ENCODE results near the gene MCTP2.

Gene MCTP2

DNA sequence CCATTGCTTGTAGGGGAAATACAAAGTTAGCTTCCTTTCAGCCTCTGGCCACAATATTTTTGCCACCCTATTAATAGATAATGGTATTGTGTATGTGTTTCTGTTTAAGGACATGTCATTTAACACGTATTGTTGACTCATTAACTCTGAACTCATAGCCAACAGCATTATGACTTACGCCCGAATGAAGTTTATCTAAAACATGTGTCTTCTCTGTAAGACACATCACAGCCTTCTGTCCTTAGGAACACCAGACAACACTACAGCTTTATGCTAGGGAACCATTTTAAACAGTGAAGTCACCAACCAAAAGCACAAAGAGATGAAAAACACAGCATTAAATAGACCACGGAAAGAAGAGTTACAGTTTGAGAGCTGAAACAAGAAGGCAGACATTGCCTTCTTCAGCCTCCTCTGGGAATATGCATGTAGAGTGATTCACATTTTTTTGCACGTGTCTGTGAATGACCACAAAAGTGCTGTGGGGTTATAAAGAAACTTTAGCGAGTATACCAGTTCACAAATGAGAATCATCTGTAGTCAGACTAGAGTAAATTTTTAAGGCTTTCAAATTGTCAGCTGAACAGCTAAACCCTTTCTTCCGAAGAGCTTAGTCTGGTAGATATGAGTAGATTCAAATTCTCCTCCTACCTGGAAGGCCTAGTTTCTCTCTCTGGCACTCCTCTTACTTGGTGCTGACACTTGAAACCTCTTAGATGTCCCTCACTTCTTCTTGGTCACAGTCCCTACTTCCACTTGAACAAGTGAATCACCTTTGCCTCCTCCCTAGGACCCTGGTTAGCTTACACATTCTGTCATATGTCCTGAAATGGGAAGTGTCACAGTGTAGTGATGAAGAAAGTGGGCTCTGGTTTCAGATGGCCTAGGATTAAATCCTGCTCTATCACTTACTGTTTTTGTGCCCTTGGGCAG is 32.2 kb downstream of the MCTP2 start:
- DNase-seq: no peak

DNA sequence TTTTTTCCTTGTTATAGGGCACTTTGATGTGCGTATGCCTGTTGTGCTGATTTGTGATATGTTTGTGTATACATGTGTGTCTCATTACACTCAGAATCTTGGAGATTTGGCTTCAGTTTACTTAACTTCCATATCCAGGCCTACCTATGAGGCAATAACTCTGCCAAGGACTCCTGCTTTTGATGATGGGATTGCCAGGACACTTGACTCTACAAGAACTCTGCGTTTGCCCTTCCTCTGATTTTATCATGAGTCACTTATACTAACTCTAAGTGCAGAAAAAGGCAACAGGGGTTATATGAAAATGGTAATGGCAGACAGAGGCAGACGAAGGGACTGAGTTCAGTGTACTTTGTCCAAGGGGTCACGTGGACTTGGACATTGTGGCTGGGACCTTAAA is 33.6 kb downstream of the MCTP2 start:
- no peak for DNase-seq

DNA sequence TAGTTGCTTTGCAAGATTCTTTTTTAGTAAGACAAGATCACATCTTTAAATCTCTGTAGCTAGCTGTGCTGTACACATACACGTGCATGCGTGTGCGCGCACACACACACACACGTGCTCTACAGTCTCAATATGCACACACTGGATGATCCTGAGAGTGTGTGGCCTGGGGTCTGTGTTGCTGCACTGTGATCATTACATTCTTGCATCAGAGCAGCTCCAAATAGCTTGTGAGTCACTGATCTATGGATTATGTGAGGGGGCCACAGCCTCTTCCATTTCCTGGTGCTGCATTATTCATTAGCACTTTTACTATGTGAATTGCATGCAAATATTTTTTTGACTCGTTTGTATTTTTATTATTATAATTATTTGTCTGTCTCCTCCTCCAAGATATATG is 34.6 kb downstream of the MCTP2 start:
- no peak for DNase-seq

DNA sequence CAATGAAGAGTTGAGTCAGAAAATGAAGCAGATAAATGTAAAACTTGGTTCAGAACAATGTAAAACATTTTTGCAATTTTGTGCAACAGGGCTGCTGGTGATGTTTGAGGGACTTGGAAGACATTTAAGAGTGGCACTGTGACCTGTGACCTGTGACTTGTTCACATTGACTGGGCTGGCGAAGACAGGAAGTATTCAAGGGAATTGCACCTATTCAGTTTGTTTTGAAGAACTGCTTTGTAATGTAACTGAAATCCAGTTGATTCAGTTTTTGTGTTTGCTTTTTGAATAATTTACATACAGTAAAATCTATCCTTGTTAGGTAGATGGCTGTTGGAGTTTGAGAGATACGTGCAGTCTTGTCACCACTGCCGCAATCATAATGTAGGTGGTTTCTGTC is 35.4 kb downstream of the MCTP2 start:
- no peak for DNase-seq

DNA sequence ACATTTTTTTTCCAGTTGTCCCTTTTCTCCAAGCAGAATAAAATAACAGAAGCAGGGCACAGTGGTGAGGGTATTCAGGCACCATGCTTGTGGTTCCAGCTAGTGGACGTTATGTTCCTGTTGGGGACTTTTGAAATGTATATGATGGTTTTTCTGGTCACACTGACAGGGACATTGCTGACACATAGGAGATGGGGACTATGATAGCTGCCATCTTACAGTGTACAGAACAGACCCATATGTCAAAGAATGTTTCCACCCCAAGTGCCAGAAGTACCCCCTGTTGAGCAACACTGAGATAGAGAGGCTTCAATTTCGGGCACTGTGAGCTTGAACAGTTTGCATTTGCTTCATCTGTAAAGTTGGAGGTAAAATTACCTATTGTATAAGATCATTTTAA is 38.6 kb downstream of the MCTP2 start:
- DNase-seq: no peak

DNA sequence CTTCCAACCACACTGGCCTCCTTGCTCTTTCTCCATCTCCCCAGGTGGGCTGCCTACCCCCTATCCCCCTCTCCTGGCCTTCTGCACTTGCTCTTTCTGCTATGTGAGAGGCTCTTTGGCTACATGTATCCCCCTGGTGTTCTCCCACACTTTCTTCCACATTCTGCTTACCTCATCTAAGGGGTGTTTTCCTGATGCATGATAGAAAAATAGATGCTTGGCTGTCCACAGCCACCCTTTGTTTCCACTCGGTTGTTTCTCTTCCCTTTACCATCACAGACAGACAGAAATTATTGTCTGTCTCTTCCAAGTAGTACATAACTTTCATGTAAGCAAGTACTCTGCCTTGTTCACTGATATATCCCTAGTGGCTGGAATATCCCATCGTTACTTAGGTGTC is 39.2 kb downstream of the MCTP2 start:
- no peak for DNase-seq

DNA sequence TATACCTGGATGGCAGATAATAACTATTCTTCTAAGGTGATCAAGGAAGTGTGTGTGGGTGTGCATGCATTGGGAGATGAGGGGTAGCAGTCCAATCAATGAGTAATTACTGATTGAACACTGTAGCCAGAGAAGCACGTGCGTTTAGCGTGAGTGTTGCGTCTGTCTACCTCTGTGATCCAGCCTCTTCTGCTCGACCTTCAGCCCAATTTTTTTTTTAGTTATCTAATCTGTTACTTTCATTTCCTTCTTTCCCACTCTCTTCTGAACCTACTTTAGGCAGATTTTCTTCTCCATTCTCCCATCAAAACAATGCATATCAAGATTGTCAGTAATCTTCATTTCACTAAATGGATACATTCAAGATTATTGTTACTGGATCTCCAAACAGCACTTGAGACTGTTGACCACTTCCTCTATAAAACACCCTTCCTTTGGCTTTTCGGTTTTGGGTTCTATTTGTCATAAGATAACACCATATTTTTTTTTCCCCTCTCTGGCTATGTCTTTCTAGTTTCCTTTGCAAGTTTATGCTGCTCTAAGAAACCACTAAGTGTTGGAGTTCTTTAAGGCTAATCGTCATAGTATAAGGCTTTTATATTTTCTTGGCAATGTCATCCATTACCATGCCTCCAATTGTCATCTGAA is 41.0 kb downstream of the MCTP2 start:
- DNase-seq: peak; percentile 55

DNA sequence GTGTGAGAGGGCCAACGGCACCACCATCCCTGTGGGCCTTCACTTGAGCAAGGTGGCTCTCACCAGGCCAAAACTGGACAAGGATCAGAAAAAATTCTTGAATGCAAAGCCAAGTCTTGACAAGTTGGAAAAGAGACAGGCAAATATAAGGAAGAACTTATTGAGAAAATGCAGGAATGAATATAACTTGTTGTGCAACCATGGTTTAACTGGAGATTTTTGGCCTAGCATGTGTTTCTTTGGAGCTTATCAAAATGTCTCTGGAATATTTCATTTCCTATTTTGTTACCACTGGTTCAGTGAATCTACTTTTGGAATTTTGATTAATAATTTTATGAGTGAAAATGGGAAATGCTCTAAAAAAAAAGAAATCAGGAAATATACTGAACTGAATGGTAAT is 42.5 kb downstream of the MCTP2 start:
- no peak for DNase-seq

DNA sequence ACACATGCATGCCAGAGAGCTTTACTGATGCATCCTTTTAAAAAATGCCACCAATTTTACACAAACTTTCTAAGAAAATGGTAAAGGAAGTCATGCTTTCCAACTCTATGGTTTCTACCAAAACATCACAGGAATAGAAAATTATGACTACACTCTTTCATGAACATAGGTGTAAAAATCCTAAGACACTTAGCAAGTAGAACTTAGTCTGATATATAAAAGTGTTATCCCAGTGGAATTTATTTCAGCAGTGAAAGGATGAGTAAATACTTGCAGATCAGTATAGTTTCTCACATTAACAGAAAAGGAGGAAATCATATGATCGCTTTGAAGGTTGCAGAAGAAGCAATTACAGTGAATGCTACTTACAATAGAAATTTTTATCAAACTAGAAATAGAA is 43.4 kb downstream of the MCTP2 start:
- no peak for DNase-seq

DNA sequence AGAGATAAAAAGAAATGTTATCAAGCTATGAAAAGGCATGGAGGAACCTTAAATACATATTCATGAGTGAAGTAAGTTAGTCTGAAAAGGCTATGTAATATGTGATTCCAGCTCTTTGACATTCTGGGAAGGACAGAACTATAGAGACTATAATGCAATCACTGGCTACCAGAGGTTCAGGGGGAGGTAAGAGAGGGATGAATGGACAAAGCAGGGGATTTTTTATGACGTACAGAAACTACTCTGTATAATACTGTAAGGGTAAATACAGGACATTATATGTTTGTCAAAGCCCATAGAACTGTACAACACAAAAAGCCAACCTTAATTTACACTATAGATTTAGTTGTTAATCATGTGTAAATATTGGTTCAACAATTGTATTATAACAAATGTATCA is 46.1 kb downstream of the MCTP2 start:
- no peak for DNase-seq

DNA sequence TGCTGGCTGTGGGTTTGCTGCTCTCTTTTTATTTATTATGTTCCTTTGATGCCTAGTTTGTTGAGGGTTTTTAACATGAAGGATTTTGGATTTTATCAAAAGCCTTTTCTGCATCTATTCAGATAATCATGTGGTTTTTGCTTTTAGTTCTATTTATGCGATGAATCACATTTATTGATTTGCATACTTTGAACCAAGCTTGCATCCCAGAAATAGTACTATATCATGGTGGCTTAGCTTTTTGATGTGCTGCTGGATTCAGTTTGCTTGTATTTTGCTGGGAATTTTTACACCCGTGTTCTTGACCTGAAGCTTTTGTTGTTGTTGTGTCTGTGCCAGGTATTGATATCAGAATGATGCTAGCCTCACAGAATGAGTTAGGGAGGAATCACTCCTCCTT is 48.4 kb downstream of the MCTP2 start:
- no peak for DNase-seq

DNA sequence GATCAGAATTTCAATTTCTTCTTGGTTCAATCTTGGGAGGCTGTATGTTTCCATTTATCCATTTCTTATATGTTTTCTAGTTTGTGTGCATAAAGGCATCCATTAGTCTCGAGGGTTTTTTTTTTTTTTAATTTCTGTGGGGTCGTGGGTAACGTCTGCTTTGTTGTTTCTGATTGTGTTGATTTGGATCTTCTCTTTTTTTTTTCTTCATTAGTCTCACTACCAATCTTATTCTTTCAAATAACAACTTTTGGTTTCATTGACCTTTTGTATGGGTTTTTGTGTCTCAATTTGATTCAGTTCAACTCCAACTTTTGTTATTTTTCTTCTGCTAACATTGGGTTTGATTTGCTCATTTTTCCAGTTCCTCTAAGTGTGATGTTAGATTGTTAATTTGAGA is 48.9 kb downstream of the MCTP2 start:
- DNase-seq: no peak

DNA sequence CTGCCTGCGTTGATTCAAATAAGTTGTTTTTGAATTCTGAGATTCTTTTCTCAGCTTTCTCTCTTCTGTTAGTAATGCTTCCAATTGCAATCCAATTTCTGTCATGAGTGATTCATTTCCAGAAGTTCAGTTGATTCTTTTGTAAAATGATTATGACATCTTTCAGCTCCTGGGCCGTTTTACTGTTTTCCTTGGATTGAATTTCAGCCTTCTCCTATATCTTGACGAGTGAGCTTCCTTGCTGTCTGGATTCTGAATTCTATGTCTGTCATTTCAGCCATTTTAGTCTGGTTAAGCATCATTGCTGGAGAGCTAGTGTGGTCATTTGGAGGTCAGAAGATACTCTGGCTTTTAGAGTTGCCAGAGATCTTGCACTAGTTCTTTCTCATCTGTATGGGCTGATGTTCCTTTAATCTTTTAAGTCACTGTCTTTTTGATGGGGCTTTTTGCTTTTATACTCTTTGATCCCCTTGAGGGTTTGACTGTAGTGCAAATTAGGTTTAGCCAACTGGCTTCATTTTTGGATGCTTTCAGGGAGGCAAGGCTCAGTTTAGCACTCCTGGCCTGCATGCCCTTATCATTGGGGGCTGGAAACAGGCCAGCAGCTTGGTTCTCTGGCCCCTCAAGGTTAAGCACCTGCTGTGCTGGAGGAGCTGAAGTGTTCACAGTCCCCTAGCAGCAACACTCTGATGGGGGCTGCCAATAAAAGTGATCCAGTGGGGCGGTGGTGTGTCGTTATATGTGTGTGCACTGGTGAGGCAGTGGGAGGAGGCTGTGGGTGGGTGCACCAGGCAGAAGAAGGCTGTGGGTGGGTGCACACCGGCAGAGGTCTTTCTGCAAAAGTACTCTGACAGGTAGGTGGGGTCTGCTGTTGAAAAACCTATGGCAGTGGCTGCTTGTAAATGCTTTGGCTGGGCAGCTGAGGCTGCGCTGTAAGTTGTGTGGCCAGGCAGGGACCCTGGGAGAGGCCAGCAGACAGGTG is 51.2 kb downstream of the MCTP2 start:
- DNase-seq: no peak

DNA sequence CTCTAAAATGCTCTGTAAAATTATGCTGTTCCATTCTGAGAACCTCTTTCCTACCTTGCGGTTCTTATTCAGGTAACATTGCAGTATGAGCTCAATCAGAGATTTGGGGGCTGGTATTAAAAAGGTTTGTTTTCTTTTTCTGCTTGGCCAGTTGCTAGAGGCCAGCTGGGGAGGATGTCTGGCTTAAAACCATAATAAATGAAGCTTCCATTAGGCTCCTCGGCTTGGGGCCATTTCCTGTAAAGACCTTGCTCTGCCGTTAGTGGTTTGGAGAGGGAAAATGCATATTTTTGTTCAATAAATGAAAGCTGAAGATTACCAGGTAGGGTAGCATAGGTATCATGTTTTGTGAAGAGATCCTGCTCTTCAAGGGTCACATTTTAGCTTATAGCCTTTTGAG is 55.2 kb downstream of the MCTP2 start:
- DNase-seq: no peak

DNA sequence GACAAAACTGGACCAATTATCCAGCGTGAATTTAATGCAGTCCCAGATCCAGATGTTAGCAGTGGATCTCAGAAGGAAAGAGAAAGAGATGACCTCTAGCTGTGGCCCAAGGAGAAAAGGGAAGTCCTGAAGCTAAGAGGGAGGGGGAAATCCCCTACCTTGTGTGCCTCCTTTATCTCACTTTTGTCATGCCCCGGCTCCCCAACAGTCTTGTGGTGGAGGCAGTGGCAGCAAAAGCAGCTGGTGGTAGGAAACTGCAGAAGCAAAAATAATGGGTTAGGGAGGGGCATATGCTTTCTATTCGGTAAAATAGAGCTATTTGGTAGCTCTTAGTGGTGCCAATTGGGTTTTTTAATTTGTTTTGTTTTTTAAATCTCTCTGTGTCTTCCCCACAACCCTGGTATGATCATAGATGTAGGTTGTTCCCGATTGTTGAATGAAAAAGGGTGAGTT is 56.5 kb downstream of the MCTP2 start:
- DNase-seq: peak; percentile 66

DNA sequence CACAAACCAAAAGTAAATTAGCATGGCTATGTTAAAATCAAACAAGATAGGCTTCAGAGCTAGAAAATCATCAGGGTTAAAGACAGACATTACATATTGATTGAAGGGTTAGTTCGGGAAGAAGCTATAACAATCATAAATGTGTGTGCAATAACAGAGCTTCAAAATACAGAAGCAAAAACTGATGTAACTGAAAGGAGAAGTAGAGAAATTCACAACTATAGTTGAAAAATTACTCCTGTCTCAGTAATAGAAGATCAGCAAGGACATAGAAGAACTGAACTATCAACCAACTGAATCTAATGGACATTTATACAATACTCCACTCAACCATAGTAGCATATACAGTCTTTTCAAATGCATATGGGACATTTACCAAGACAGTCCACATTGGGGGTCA is 59.4 kb downstream of the MCTP2 start:
- no peak for DNase-seq

DNA sequence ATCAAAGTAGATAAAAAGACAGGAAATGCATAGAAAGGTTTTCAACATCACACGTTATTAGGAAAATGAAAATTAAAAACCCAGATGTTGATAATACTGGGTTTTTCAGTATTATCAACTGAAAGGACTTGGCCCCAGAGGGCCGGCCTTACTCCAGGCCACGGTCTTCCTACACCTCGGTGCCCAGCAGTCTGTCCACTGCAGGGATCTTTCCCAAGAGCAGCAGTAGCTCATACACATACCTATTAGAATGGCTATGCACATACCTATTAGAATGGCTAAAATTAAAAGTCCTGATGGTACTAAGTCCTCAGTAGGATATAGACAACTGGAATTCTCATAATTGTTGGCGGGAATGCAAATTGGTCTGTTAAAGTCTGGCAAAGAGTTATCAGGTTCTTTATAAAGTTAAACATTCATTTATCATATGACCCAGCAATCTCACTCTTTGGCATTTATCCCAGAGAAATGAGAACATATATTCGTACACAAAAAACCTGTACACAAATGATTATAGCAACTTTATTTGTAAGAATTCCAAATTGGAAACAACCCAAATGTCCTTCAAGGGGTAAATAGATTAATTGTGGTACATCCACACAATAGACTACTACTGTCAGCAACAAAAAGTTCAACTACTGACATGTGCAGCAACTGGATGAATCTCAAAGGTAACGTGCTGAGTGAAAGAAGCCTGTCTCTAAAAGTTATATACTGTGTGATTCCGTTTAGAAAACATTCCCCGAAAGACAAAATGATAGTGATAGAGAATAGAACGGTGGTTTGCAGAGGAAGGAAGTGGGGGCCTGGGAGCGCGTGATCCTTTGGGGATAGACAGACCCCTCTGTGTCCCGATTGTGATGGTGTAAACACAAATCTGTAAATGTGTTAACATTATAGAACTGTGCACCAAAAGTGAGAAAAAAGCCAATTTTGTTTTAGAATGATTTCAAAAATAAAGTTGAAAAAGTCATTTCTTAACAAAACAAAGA is 62.3 kb downstream of the MCTP2 start:
- no peak for DNase-seq

DNA sequence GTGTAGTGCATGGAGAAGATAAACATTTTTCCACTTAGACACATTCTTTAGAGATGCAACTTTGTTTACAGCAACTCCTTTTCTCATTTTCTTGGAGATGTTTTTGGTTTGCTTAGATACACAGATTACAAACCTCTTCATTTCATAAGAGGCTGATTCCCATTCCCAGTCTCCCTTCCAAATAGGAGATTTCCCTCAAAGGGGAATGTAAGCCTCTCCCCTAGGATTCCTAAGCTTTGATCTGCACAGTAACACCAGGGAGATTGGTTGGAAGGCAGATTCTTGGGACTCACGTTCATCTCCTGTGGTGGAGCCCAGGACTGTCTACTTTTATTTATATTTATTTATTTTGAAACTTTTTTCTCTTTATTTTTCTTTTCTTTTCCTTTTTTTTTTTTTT is 63.2 kb downstream of the MCTP2 start:
- no peak for DNase-seq

DNA sequence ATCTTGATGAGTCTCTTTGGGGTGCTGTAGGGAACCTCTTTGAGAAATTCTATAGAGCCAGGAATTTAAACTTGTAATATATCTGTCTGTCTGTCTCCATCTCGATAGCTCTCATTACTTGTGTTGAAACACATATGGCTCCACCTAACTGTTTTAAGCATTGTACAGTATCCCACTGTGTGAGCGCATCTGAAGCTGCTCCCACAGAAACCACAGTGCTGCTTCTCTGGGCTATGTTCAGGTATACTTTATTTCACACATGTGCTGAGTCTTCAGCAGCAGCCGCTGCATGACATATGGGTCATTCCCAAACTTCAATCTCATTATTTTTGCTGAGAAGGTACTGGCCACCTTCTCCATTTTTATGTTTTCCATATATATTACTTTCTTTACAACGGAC is 63.9 kb downstream of the MCTP2 start:
- no peak for DNase-seq

DNA sequence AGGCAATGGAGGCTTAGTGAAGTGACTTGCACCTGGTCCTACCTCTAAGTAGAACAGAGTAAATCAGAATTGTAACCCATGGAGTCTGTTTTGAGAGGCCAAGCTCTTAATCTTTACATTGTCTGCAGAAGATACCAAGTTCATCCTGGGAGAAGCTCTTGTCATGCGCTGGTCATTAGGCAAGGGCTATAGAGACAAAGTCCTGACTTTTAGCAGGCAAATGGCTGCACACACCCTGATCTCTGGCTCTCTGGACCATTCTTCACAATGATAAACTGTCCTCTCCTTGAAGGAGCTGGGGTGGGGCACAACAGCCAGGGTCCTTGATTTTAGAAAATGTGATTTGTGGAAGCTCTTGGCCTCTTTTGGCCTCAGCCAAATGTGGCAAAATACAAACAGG is 65.4 kb downstream of the MCTP2 start:
- DNase-seq: no peak

DNA sequence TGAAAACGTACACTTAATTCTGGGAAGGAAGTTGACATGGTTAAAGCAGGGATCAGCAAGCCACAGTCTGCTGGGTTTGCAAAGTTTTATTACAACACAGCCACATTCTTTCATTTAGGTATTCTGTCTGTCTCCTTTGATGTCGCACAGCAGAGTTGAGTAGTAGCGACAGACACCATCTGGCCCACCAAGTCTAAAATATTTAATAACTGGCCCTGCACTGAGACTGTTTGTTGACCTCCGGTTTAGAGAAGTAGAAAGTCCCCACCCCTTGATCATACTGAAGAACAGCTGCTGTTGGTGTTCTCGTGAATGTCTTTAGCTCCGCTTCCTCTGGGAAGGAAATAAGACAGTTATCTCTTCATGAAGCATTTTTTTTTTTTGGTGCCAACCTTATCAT is 66.2 kb downstream of the MCTP2 start:
- DNase-seq: no peak

DNA sequence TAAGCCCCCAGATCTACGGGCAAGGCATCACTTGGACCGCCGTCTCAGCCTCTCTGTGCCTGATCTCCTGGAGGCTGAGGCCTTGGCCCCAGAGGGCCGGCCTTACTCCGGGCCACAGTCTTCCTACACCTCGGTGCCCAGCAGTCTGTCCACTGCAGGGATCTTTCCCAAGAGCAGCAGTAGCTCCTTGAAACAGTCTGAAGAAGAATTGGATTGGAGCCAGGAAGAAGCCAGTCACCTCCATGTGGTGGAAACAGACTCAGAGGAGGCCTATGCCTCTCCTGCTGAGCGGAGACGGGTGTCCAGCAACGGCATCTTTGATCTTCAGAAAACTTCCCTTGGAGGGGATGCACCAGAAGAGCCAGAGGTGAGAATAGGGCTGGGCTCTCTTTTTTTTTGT is 67.0 kb downstream of the MCTP2 start:
- DNase-seq: no peak
